A549 treated with AZD9567 at 1 μM for 4 hours (cell line): Measurements from ENCODE around the gene ETV3L. TPM values are rescaled to one million over a fixed set of nuclear protein-coding genes. Genes with fewer than 3 reads are reported as not detected.

Experiments
- total RNA-seq: library from RNA; stranded (reverse); fragments of 200-300 nt; extraction: Qiagen RNA extraction; gene quantifications from 5 replicates; pipeline ENCODE4 v1.2.3, GENCODE V29; 2022; ENCODE audit not compliant: insufficient read depth

The ETV3L gene
- not detected in 5 replicates for total RNA-seq

DNA sequence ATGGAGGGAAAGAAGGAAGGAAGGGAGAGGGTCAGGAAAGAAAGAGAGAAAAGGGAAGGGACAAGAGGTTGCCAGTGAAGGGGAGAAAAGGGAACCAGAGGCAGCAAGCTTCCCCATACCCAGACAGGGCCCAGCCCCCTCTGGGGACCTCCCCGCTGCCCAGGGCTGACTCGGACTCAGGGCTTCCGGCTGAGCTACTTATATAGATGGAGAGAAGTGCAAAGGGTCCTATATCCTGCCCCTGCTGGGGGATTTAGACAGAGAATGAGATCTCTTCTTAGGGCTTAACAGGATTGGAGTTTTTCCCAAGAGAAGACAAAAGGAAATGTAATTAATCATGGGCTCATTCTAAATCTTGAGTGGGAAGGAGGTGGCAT, at the start of gene ETV3L:
TSS of gene ETV3L (minus strand) at position 176 of the 377 bp plus-strand sequence. CDS start 285 bp downstream, outside the sequence.

DNA sequence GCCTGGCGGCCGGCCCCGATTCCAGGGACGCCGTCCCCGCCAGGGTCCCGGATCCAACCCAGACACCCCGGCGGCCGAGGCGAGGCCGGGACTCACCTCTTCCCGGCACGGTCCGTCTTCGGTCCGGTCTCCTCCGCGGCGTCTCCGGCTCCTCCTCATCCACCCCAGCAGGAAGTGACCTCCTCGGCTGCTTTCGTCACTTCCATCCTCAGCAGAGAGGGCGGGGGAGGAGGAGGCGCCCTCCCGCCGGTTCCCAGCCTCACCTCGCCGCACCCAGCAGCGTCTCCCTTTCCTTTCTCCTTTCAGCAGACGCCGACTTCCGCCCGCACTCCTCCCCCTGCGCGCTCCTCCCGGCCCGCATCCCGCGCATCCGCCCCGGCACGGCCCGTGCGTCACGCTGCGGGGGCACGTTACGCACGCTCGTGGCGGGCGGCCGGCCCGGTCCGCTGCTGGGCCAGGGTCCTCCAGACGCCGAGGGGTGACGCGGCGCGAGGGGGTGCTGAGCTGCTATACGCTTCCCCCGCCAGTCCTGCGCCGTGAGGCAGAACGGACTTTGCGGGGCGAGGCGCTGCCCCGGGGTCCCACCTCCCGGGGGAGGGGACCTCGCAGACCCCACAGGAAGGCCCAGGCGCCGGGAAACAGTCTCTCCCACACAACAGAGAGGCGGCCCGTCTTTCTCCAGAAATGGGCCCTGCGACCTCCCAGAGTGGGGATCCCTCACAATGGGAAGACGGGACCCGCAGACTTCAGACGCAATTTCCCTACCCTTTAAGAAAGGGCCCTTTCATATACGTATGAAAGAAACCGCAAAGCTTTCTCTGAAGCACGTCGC, 38.8 kb upstream of the ETV3L start, which contains the start of gene ETV3:
TSS of gene ETV3 (minus strand) at position 176 of the 832 bp plus-strand sequence. CDS start 2,043 bp downstream, outside the sequence.

DNA sequence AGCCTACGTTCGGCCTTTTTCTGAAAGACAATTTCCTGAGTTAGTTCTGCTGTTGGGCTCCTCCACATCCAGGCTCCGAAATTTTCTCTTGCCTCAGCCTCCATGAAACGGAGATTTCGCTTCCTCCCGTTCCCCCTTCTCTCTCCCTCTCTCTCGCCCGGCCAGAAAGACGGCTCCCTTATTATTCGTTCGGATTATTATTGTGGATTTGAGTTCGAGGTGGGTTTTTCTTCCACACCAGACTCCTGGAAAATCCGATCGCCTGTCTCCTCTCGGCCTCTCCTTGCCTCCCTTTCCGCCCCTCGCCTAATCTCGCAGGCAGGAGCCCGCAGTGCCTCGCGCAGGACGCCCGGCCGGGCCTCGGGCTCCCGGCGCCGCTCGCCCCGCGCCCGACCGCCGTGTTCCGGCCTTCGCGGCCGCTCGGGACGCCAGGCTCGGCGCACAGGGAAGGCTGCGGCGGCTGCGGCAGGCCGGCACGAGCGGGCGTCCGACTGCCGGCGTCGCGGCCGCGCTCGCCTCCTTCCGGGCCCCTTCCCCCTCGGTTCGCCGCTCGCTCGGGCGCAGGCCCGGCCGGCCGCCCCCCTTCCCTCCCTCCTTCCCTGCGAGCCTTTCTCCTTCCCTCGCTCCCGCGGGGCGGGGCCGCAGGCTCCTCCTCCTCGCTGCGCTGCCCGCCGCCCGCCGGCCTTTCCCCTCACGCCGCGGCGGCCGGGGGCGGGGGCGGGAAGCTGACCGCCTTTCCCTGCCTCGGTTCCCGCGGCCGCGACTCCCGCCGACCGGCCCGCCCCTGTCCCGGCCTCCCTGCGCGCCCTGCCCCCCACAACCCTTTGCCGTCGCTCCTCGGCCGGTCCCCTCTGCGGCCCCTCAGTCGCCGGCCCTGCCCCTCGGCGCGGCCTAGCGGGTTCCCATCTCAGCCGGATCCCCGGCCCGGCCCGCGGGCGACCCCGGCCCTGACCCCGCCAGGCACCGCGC, 54.1 kb downstream of the ETV3L start, which contains the start of gene ARHGEF11:
TSS of gene ARHGEF11 (minus strand) at position 493 of the 969 bp plus-strand sequence. CDS start 1,412 bp downstream, outside the sequence.

Other genes starting within 250 kb of the ETV3L start
- gene INSRR, start 240.7 kb downstream of the ETV3L start, total RNA-seq: not detected in 5 replicates
- 0.04 to 0.13 TPM (median 0.09 TPM) in 4 of 5 replicates, not detected in the other for gene NTRK1, start 238.9 kb downstream of the ETV3L start, total RNA-seq
- gene PEAR1, start 206.1 kb downstream of the ETV3L start, total RNA-seq: 3.4 to 5.8 TPM (median 5.1 TPM) in 5 replicates
- gene LRRC71, start 179.2 kb downstream of the ETV3L start, total RNA-seq: 0.12 to 0.20 TPM (median 0.17 TPM) in 4 of 5 replicates, not detected in the other
- gene ARHGEF11, start 54.1 kb downstream of the ETV3L start, total RNA-seq: 16.7 to 28.0 TPM (median 17.5 TPM) in 5 replicates
- gene ETV3, start 38.6 kb upstream of the ETV3L start, total RNA-seq: 10.1 to 15.3 TPM (median 10.5 TPM) in 5 replicates